ENCODE data around the gene MGAT4B.

MGAT4B gene

DNA sequence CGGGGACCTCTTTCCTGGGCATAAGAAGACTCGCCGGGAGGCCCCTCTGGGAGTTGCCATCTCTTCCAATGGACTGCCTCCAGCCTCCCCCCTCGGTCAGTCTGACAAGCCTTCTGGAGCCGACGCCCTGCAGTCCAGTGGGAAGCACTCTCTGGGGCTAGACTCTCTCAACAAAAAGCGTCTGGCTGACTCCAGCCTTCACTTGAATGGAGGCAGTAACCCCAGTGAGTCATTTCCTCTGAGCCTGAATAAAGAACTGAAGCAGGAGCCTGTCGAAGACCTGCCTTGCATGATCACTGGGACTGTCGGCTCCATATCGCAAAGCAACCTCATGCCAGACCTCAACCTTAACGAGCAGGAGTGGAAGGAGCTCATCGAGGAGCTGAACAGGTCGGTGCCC is 41.3 kb downstream of the MGAT4B start:
- Mint-ChIP-seq H3K27ac (peak overlapping the region; percentile 21 to 81 (median 63)), H3K36me3 (ENCODE audit: low read depth) (peaks cover 46% of the 10 kb centered on the region), H3K9me3 (no peaks in the 10 kb centered on the region), H3K27me3 (ENCODE audit: low read depth) (no peaks in the 10 kb centered on the region), H3K4me1 (peaks cover 47% of the 10 kb centered on the region), H3K4me3 (no peak overlapping the region)
- TF ChIP-seq, protein P1, sequence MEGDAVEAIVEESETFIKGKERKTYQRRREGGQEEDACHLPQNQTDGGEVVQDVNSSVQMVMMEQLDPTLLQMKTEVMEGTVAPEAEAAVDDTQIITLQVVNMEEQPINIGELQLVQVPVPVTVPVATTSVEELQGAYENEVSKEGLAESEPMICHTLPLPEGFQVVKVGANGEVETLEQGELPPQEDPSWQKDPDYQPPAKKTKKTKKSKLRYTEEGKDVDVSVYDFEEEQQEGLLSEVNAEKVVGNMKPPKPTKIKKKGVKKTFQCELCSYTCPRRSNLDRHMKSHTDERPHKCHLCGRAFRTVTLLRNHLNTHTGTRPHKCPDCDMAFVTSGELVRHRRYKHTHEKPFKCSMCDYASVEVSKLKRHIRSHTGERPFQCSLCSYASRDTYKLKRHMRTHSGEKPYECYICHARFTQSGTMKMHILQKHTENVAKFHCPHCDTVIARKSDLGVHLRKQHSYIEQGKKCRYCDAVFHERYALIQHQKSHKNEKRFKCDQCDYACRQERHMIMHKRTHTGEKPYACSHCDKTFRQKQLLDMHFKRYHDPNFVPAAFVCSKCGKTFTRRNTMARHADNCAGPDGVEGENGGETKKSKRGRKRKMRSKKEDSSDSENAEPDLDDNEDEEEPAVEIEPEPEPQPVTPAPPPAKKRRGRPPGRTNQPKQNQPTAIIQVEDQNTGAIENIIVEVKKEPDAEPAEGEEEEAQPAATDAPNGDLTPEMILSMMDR (IDR thresholded peaks at IDR 0.05; ENCODE audit: unreplicated experiment in 3 of 3), result no peak

DNA sequence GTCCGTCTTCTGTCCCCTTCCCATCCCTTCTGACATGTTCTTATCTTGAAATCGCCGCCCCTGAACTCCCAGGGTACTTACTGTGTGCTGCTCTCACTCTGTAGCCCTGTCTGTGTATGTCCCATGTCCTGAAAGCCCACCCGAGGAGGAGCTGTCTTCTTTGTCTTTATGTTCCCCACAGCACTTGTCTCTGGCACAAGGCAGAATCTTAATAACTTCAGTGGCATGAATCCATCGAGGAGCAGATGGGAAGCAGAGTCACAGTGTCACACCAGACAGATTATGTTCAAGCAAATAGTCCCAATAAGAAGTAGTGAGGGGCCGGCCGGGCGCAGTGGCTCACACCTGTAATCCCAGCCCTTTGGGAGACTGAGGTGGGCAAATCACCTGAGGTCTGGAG is 42.6 kb downstream of the MGAT4B start:
- TF ChIP-seq, protein P1 (IDR thresholded peaks at IDR 0.05; ENCODE audit: unreplicated experiment in 3 of 3), result no peak
- Mint-ChIP-seq H3K27ac (peak overlapping the region; percentile 79 to 86 (median 86)), H3K9me3 (no peaks in the 10 kb centered on the region), H3K36me3 (ENCODE audit: low read depth) (peaks cover 36% of the 10 kb centered on the region), H3K4me3 (no peak overlapping the region), H3K4me1 (peaks cover 60% of the 10 kb centered on the region), H3K27me3 (ENCODE audit: low read depth) (no peaks in the 10 kb centered on the region)

DNA sequence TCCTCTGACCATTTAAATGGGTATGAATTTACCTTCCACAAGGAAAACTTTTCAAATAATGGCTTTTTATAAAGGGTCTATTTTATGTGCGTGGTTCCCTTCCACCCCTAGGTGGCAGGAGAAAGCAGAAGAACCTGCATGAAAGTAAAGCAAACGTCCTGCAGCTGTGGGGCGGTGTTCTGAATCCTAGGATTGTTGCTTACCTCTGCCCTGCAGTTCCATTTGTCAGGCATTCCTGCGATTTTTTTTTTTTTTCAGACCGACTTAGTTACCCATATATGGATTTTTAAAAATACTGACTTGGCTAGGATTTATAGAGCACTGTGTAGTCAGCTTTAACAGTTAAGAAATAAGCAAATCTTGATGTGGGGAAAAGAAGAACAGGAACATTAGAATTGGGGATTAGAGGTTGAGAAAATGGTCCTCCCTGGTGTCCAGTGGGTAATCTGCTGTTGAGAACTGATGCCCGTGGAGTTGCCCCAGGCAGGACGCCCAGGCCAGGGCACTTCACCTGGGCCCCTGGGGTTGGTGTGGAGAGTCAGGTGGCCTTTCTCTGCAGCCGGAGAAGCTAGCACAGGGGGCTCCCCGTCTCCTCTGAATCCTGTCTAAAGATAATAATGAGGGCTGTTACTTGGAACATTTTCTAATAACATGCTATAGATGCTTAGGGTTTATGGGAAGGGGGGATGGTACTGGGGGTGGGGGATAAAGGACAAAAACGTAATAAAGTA is 43.3 kb downstream of the MGAT4B start:
- Mint-ChIP-seq H3K36me3 (ENCODE audit: low read depth) (peaks cover 32% of the 10 kb centered on the region), H3K27me3 (ENCODE audit: low read depth) (no peaks in the 10 kb centered on the region), H3K4me1 (peaks cover 61% of the 10 kb centered on the region), H3K4me3 (peak overlapping the region in 2 of 3 experiments; percentile 4 to 37), H3K9me3 (no peaks in the 10 kb centered on the region), H3K27ac (peak overlapping the region; percentile 79 to 86 (median 86))
- TF ChIP-seq, protein P1 (IDR thresholded peaks at IDR 0.05; ENCODE audit: unreplicated experiment in 3 of 3), result peak; percentile 86 to 90 (median 86)

DNA sequence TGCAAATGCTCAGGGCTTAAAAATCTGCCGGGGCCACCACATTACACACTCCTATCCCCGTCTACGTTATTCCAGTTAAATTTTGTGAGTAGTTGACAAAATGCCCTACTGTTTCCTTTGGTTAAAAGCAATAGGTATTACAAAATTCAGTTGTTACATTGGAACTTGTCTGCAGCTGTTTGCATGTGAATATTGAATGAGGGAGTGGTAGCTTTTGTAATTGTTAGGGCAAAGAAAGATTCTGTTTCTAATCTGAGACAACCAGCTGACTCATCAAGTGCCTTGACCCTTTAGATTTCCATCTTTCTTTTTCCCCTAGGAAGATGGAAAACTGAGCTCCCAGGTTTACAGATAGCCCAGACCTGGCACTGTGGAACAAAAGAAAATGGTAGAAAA is 43.9 kb downstream of the MGAT4B start:
- Mint-ChIP-seq H3K9me3 (no peaks in the 10 kb centered on the region), H3K27me3 (ENCODE audit: low read depth) (no peaks in the 10 kb centered on the region), H3K27ac (peak overlapping the region; percentile 79 to 86 (median 86)), H3K4me1 (peaks cover 61% of the 10 kb centered on the region), H3K36me3 (ENCODE audit: low read depth) (peaks cover 26% of the 10 kb centered on the region), H3K4me3 (no peak overlapping the region)
- TF ChIP-seq, protein P1 (IDR thresholded peaks at IDR 0.05; ENCODE audit: unreplicated experiment in 3 of 3), result no peak

DNA sequence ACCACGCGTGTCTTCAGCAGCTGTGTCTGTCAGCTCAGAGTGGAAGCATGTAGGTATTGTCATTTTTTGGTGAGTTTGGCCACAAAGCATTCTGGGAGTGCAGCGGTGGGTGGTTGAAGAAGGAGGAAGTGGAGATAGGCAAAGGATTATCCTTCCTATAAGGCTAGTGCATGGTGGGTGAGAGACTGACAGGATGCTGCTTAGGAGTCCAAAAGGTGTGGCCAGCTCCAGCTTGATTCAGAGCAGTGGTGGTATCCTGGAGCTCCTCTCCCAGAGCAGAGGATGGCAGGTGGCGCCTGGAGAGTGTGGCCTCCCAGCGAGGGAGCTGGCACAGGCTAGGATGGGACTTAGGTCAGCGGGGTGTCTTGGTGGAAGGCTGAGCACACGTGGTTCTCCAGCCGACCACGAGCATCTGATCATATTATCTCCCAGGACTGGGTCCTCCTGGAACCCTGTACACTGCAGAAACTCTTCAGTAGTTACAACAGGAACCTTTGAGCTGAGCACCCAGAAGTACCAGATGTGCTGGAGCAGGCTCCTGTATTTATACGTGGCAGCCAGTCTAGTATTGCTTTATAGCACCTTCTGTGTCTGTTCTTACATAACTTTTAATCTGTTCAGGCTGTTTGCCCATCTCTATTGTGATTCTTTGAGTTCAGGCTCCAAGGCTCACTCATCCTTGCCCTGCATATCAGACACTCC is 44.4 kb downstream of the MGAT4B start:
- no peaks in the 10 kb centered on the region for H3K9me3 Mint-ChIP-seq
- H3K36me3 Mint-ChIP-seq (ENCODE audit: low read depth), result peaks cover 22% of the 10 kb centered on the region
- peak overlapping the region; percentile 79 to 86 (median 86) for H3K27ac Mint-ChIP-seq
- H3K4me1 Mint-ChIP-seq, result peaks cover 61% of the 10 kb centered on the region
- no peak overlapping the region for H3K4me3 Mint-ChIP-seq
- TF ChIP-seq, protein P1 (IDR thresholded peaks at IDR 0.05; ENCODE audit: unreplicated experiment in 3 of 3), result no peak
- no peaks in the 10 kb centered on the region for H3K27me3 Mint-ChIP-seq (ENCODE audit: low read depth)
